HAP-1 (cell line): Measurements from ENCODE around the gene FOXO3.

Source experiments
- DNase-seq, 2 experiments: peaks; one replicate each; pipeline ENCODE4 v3.0.0-alpha.2; 2016 to 2020; ENCODE audit warnings: low spot score in 2 of 2
- H3K27me3 ChIP-seq: fragments of 250-450 bp; sonication (Bioruptor Pico); 2 replicates; pipeline ENCODE4 v1.5.1; 2020; ENCODE audit warnings: low read depth, mild to moderate bottlenecking, moderate library complexity
- H3K36me3 ChIP-seq: fragments of 250-450 bp; sonication (Bioruptor Pico); replicated peaks from 2 replicates; pipeline ENCODE4 v1.5.1; 2020; ENCODE audit warnings: mild to moderate bottlenecking
- H3K4me1 ChIP-seq: fragments of 250-450 bp; sonication (Bioruptor Pico); 2 replicates; pipeline ENCODE4 v1.5.1; 2020; ENCODE audit warnings: mild to moderate bottlenecking
- H3K4me3 ChIP-seq: fragments of 250-450 bp; sonication (Bioruptor Pico); 2 replicates; pipeline ENCODE4 v1.5.1; 2020; ENCODE audit warnings: mild to moderate bottlenecking, moderate library complexity
- H3K9me3 ChIP-seq: fragments of 250-450 bp; sonication (Bioruptor Pico); 2 replicates; pipeline ENCODE4 v1.5.1; 2020; ENCODE audit warnings: mild to moderate bottlenecking, moderate library complexity
- in situ Hi-C: fragments of 300-500 bp; cut with MboI; formaldehyde crosslinking; loops from 3 replicates; pipeline ENCODE4 v1.14.3; 2020; ENCODE audit warnings: low sequenced_read_pairs, inconsistent platforms, mixed read lengths

FOXO3 gene

DNA sequence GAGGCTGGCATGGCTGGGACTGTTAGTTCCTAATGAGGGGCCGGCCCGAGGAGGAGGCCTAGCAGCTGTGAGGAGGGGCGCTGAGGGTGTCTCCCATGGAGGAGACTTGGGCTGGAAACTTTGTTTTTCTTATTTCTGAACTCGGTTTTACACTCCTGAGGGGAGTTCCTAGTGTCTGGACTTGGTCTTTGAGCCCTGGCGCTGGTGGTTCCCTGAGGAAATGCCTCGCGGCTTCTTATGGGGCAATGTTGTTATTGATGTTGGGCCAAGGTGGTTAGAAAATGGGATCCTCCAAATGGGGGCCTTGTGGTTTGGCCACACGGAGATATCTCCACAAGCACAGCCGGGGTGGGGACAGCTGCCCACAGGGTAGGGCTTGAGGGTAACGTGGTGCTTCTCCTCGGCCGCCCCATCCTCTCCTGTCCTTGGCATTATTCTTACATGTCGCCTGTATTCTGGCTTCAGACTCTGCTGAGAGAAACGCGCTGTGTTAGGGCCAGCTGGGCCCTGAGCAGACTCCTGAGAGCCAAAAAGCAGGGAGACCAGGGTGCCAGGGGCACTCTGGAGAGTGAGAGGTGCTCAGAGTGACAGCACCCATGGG lies 136.9 kb downstream of the FOXO3 start:
- Histone ChIP-seq H3K36me3 (no peaks in the 10 kb centered on the region), H3K9me3 (no peaks in the 10 kb centered on the region), H3K4me3 (no peak overlapping the region), H3K4me1 (no peaks in the 10 kb centered on the region), H3K27me3 (no peaks in the 10 kb centered on the region)
- no peak for DNase-seq
- in situ Hi-C loops: no loop called here

DNA sequence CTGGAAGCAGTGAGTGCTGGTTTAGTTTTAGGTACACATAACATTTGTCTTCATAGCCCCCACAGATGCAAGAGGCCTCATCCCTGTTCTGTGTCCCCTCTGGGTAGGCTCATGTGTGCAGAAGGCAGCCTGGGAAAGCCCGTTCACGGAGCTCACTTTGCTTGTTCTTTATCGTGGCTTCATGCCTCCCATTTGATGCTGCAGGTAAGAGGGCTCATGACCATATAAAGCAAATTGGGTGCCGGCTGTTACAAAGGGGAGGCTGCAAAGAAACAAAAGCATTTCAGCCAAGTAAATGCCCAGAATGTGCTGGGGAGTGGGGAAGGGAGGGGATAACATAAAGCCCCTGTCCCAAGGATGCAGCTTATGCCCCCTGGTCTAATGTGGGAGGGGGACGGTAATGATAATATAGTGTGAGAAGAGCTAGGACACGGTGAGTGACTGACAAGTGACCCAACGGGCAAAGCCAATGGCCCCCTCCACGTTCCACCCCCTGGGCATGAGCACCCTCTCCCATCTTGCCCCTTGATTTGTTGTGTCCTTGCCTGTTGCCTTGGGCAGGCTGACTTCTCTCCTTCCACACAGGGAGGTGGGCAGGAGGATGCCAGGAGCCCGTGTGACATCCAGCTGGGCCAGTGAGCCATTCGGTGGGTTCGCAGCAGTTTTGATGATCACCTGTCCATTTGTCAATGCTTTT lies 138.0 kb downstream of the FOXO3 start:
- DNase-seq: no peak
- Histone ChIP-seq H3K27me3 (no peaks in the 10 kb centered on the region), H3K4me1 (no peaks in the 10 kb centered on the region), H3K36me3 (no peaks in the 10 kb centered on the region), H3K4me3 (no peak overlapping the region), H3K9me3 (no peaks in the 10 kb centered on the region)
- in situ Hi-C loops: no loop called here

DNA sequence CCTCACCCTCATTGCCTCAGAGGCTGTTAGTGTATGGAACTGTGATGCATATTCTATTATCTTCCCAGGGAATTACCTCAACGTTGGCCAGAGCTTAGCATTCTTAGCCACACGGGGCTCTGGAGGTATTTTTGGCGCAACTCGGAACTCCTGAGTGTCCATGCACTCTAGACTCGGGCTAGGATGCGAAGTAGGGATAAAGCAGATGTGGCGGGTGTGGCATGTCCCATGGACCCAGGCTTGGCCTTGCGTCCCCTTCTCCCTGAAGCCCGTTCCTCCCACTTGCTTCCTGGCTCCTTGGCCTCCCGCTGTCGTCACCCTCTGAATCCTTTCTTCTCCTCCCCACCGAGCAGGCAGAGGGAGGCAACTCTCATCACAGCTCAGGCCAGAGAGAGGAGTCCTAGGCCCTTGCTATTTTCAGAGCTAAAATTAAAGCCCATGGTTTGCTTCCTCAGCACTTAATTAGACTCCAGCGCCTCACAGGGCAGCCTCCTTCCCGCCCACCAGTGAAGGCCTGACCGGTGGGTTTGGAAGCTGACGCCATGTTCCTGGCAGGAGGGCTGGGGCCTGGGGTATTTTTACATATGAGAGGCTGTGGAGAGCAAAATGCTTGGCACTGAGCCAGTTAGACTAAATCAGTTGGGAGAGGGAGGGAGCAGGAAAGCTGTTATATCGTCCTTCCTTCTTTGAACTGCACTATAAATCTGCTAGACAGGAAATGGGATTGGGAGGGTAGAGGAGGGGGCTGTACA lies 138.7 kb downstream of the FOXO3 start:
- no peaks in the 10 kb centered on the region for H3K4me1 ChIP-seq
- DNase-seq: peak in 1 of 2 experiments; percentile 59
- no peaks in the 10 kb centered on the region for H3K36me3 ChIP-seq
- in situ Hi-C loops: no loop called here
- no peak overlapping the region for H3K4me3 ChIP-seq
- no peaks in the 10 kb centered on the region for H3K9me3 ChIP-seq
- no peaks in the 10 kb centered on the region for H3K27me3 ChIP-seq

DNA sequence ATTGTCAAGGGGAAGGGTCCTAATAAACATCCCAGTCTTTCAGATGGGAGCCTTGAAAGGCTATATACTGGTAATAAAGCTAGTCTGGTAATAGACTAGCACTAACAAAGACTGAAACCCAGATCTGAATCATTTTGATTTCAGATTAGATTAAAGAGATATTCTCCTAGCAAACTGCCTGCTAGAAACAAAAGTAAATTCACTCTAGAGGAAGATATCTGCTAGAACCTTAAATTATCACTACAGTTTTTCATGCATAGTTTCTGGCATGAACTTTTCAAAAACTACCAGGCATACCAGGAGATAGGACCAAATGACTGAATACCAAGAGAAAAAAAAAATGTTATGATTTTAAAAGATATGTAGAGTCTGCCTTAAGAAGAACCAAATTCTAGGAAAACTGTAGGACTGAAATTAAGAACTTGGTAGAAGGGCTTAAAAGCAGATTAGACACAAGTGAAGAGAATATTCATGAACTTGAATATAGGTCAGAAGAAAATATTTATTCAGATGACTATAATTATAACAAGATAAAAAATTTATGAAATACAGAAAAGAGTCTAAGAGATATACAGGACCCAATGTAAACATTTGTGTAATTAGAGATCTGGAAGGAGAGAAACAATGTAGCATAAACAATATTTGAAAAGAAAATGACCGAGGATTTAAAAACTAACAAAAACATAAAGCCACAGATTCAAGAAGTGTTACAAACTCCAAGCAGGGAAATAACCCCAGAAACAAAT lies 141.6 kb downstream of the FOXO3 start:
- Histone ChIP-seq H3K9me3 (no peaks in the 10 kb centered on the region), H3K36me3 (no peaks in the 10 kb centered on the region), H3K4me1 (no peaks in the 10 kb centered on the region), H3K27me3 (no peaks in the 10 kb centered on the region), H3K4me3 (no peak overlapping the region)
- no peak for DNase-seq
- in situ Hi-C loops: no loop called here

DNA sequence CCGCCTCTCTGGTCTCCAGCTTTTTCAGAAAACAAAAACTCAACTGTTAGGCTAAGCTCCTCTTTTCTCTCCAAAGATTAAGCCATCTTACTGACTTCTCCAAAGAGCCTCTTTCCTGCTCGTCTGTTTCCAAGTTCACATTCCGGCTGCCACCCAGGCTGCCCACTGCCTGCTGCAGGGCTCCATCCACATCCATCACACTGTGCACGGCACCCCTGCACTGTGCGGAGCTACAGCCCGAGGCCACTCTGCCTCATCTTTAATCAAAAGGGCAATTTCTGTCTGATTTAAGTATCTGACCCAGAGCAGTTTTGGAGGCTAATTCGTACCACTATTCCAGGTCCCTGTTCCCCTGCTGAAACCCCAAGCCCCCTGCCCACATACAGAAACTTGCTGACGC lies 145.9 kb downstream of the FOXO3 start:
- no peaks in the 10 kb centered on the region for H3K4me1 ChIP-seq
- H3K36me3 ChIP-seq: no peaks in the 10 kb centered on the region
- DNase-seq: no peak
- in situ Hi-C loops: no loop called here
- no peaks in the 10 kb centered on the region for H3K9me3 ChIP-seq
- H3K4me3 ChIP-seq: no peak overlapping the region
- no peaks in the 10 kb centered on the region for H3K27me3 ChIP-seq

DNA sequence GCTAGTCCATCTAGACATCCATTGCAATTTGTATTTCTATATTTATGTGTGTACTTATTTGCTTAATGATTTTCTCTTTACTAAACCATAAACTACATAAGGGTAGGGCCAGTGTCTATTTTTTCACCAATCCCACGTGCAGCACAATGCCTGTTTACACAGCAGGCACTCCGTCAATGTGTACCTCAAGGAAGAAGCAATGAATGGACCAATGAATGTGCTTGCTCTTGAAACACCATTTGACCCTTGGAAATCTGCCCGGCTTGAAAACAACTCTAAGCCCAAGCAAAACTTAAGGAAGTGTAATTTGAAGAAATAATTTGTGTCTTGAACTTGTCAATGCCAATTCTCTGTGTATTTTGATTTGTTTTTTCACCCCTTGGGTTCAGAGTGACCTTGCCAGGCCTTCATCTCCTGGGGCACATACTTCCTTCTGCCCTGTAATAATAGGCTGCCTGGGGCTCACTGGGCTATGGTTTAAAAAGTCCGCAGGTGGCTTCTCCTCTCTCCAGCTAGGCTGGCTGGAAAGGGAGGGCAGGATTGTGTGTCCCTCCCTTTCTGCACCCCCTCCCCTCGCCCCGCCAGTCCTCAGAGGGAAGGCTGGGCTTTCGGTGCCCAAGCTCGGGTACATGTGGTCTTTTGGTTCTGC lies 146.7 kb downstream of the FOXO3 start:
- H3K36me3 ChIP-seq: no peaks in the 10 kb centered on the region
- no peak for DNase-seq
- H3K9me3 ChIP-seq: no peaks in the 10 kb centered on the region
- in situ Hi-C loops: no loop called here
- no peaks in the 10 kb centered on the region for H3K4me1 ChIP-seq
- H3K27me3 ChIP-seq: no peaks in the 10 kb centered on the region
- H3K4me3 ChIP-seq: no peak overlapping the region

DNA sequence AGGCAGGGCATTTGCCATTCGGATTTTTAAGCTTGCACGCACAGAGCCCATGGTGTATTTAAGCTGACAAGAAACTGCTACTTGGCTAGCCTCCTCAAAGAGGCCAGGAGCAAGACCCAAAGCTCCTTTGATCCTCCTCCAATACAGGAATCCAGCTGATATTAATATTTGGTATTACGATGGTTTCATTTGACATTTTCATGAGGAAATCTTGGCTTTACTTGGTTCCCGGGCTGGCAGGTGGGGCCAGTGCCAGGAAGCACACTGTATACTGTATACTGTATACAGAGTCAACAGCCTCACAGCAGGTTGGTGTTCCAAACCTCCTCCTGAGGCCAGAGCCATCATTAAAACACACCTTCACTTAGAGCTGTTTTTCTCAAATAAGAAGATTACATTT lies 149.3 kb downstream of the FOXO3 start:
- DNase-seq: no peak
- in situ Hi-C loops: no loop called here
- no peaks in the 10 kb centered on the region for H3K27me3 ChIP-seq

DNA sequence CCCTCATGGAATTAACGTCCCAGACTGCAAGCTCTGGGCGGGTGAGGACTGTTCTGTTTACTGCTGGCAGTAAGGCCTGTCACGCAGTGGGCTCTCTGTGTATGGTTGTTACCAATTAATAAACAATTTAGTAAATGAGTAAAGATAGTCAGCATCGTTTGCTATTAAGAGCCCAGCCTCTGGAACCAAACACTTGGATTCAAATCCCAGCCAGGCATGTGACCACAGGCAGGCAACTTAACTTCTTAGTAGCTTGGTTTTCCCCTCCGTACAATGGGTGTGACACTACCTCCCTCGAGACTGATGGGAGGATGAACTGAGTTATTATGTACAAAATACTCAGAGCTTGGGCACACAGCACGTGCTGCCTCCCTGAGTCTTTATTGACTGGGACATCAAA lies 149.8 kb downstream of the FOXO3 start:
- H3K9me3 ChIP-seq: no peaks in the 10 kb centered on the region
- in situ Hi-C loops: no loop called here
- H3K27me3 ChIP-seq: no peaks in the 10 kb centered on the region
- DNase-seq: no peak
- no peaks in the 10 kb centered on the region for H3K36me3 ChIP-seq
- no peak overlapping the region for H3K4me3 ChIP-seq
- no peaks in the 10 kb centered on the region for H3K4me1 ChIP-seq

More for the DNA sequence above, 149.3 kb downstream of the FOXO3 start:
- no peaks in the 10 kb centered on the region for H3K4me1 ChIP-seq
- no peak overlapping the region for H3K4me3 ChIP-seq
- H3K9me3 ChIP-seq: no peaks in the 10 kb centered on the region
- no peaks in the 10 kb centered on the region for H3K36me3 ChIP-seq

DNA sequence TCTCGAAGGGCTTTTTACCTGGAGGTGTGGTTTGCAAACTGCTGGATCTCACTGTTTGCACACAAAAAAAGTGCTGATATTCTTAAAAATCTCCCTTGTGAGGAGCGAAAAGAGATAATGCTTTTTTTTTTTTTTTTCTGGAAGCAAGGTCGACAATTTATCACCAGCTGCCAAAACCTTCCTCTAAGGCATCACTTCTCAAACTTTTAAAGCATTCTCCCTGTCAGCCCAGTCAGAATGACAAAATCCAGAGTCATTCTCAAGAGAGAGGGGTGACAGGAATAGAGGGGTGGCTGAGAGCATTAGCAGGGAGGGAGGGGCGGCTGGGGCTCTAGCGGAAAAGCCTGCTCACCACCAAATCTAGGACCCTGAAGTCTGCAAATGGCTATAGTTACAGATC lies 150.4 kb downstream of the FOXO3 start:
- no peaks in the 10 kb centered on the region for H3K9me3 ChIP-seq
- H3K4me1 ChIP-seq: no peaks in the 10 kb centered on the region
- in situ Hi-C loops: no loop called here
- no peaks in the 10 kb centered on the region for H3K27me3 ChIP-seq
- H3K36me3 ChIP-seq: no peaks in the 10 kb centered on the region
- DNase-seq: no peak
- no peak overlapping the region for H3K4me3 ChIP-seq

DNA sequence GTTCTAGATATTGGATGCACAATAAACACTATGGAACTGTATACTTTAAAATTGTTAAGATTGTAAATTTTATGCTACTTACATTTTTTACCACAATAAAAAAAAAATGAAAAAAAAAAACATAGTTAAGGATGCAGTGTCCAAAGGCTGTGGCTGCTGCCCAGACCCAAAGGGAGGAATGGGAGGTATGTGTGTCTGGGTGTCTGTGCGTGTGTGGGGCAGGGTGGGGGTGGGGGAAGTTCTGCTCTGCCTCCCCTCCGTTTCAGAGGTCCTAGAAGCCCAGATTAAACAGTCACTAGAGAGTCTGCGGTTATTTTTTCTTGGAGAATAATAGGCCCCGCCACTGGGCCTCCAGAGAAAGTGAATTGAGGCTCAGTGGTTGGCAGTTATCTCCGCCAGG lies 151.1 kb downstream of the FOXO3 start:
- Histone ChIP-seq H3K4me1 (no peaks in the 10 kb centered on the region), H3K36me3 (no peaks in the 10 kb centered on the region), H3K9me3 (no peaks in the 10 kb centered on the region), H3K4me3 (no peak overlapping the region), H3K27me3 (no peaks in the 10 kb centered on the region)
- in situ Hi-C loops: no loop called here
- DNase-seq: no peak

DNA sequence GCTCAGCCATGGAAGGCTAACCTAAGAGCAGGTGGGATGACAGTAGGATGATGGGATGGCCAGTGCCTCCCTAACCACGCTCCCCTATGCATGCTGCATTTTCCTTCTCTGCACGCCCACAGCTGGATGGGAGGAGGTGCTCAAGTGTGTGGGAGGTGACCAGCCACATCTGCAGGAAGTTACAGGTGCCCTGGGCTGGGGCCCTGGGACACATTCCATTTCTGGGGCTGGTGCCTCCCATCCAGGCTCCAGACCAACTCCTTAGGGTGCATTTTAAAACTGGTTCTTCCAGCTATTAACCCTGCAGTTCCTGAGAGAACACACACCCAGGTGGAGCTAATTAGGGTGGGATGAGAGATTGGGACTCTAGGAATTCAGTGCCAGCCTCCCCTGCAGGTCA lies 152.2 kb downstream of the FOXO3 start:
- DNase-seq: no peak
- in situ Hi-C loops: no loop called here

DNA sequence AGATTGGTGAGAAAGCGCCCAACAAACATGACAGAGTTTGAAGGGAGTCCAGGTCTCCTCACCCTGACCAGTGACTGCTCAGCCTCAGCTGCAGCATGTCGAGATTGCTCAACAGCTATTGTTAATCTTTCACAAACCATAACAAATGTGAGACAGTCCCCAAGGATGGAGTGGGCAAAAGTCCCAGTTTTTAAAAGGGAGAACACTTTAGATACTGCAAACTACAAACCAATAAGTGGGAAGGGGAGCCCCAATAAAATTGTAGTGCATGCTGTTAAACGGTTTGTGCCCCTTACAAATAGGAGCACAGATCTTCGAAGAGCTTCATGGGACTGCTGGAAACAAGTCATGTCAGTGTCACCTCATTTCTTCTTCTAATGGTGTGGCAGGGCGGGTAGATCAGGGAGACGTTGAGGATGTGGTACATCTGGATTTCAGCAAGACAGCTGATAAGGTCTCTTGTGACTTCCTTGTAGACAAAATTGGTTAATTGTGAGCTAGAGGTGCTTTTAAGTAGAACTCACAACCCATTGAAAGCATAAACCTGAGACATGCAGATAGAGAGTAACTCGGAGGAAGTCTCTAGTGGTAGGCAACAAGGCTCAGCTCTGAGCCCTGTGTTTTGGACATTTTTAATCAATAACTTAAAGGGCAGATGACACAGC lies 153.5 kb downstream of the FOXO3 start:
- Histone ChIP-seq H3K27me3 (no peaks in the 10 kb centered on the region), H3K4me1 (no peaks in the 10 kb centered on the region), H3K36me3 (no peaks in the 10 kb centered on the region), H3K9me3 (no peaks in the 10 kb centered on the region), H3K4me3 (no peak overlapping the region)
- in situ Hi-C loops: no loop called here
- no peak for DNase-seq

More for the DNA sequence above, 152.2 kb downstream of the FOXO3 start:
- no peak overlapping the region for H3K4me3 ChIP-seq
- no peaks in the 10 kb centered on the region for H3K4me1 ChIP-seq
- no peaks in the 10 kb centered on the region for H3K27me3 ChIP-seq
- H3K9me3 ChIP-seq: no peaks in the 10 kb centered on the region
- H3K36me3 ChIP-seq: no peaks in the 10 kb centered on the region

DNA sequence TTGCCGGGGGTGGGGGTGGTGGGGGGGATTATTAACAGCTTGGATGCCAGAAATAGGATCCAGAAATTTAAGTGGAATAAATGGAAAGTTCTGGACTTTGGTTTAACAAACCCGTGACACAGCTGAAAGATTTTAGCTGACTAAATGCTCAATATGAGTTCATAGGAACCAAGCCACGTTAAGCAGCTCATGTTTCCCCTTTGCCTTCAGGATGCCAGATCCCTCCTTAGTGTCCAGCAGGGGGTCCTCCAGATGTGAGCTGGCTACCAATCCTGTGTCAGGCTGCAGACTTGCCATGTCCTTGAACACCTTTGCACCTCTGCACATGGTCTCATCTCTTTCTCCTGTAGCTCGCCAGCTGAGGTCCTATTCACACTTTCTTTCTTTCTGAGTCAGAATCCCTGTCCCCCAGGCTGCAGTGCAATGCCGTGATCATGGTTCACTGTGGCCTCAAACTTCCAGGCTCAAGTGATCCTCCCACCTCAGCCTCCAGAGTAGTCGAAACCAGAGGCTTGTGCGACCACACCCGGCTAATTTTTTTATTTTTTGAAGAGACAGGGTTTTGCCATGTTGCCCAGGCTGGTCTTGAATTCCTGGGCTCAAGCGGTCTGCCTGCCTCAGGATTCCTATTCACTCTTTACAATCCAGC lies 154.2 kb downstream of the FOXO3 start:
- no peaks in the 10 kb centered on the region for H3K27me3 ChIP-seq
- H3K4me3 ChIP-seq: no peak overlapping the region
- H3K9me3 ChIP-seq: no peaks in the 10 kb centered on the region
- H3K36me3 ChIP-seq: no peaks in the 10 kb centered on the region
- H3K4me1 ChIP-seq: no peaks in the 10 kb centered on the region
- no peak for DNase-seq
- in situ Hi-C loops: no loop called here
